ENCODE measurements around the gene GAL. TPM values are rescaled to one million over a fixed set of nuclear protein-coding genes. Genes with fewer than 3 reads are reported as not detected.

Gene GAL
- total and polyA plus RNA-seq, 4 donors = 0.61 to 1.8 TPM; not detected in 2

- Histone ChIP-seq H3K4me1 (ENCODE audit: control insufficient read depth in 5 of 5, insufficient read depth in 5 of 5, low read length in 5 of 5) (peaks cover 0 to 22% (median 0%) of the 10 kb centered on the region in 5 donors), H3K4me3 (no peak overlapping the region), H3K9me3 (ENCODE audit: control insufficient read depth in 4 of 4, insufficient read depth in 3 of 4, low read length in 3 of 4) (no peaks in the 10 kb centered on the region), H3K9ac (ENCODE audit: insufficient read depth in 1 of 2, low read length in 2 of 2) (no peak overlapping the region), H3K27ac (ENCODE audit: low read depth in 1 of 2, low read length in 1 of 2) (no peak overlapping the region), H3K27me3 (ENCODE audit: control insufficient read depth in 3 of 3, insufficient read depth in 3 of 3, low read length in 2 of 3) (peaks cover 0 to 42% (median 28%) of the 10 kb centered on the region in 3 donors), H3K36me3 (ENCODE audit: control insufficient read depth in 4 of 4, insufficient read depth in 4 of 4, low read length in 4 of 4) (no peaks in the 10 kb centered on the region)
- 80 to 82% methylated on average over 7 of the region's 7 CpGs for WGBS, 2 donors
- ATAC-seq (ENCODE audit: insufficient read depth, low FRiP score) (no peak), DNase-seq (no peak)
- no peak for TF ChIP-seq CTCF (IDR thresholded peaks at IDR 0.05; ENCODE audit: control extremely low read depth, extremely low read depth)
Observed at GRCh38 chr11:68683121-68683520, 1.2 kb upstream of the GAL start.

- DNase-seq (no peak), ATAC-seq (ENCODE audit: insufficient read depth, low FRiP score) (no peak)
- H3K9me3 ChIP-seq (ENCODE audit: control insufficient read depth in 4 of 4, insufficient read depth in 3 of 4, low read length in 3 of 4) = no peaks in the 10 kb centered on the region
- H3K4me3 ChIP-seq = no peak overlapping the region
- no peak overlapping the region for H3K9ac ChIP-seq (ENCODE audit: insufficient read depth in 1 of 2, low read length in 2 of 2)
- H3K36me3 ChIP-seq (ENCODE audit: control insufficient read depth in 4 of 4, insufficient read depth in 4 of 4, low read length in 4 of 4) = no peaks in the 10 kb centered on the region
- H3K4me1 ChIP-seq (ENCODE audit: control insufficient read depth in 5 of 5, insufficient read depth in 5 of 5, low read length in 5 of 5) = peaks cover 0 to 22% (median 0%) of the 10 kb centered on the region in 5 donors
- no peak overlapping the region for H3K27ac ChIP-seq (ENCODE audit: low read depth in 1 of 2, low read length in 1 of 2)
- 37 to 49% methylated on average over 36 to 37 of the region's 37 CpGs for WGBS, 2 donors
- no peak for TF ChIP-seq CTCF (IDR thresholded peaks at IDR 0.05; ENCODE audit: control extremely low read depth, extremely low read depth)
- H3K27me3 ChIP-seq (ENCODE audit: control insufficient read depth in 3 of 3, insufficient read depth in 3 of 3, low read length in 2 of 3) = peaks cover 0 to 45% (median 28%) of the 10 kb centered on the region in 3 donors
Observed at GRCh38 chr11:68683536-68684384, 584 bp upstream of the GAL start.

- H3K9me3 ChIP-seq (ENCODE audit: control insufficient read depth in 4 of 4, insufficient read depth in 3 of 4, low read length in 3 of 4) = no peaks in the 10 kb centered on the region
- no peaks in the 10 kb centered on the region for H3K36me3 ChIP-seq (ENCODE audit: control insufficient read depth in 4 of 4, insufficient read depth in 4 of 4, low read length in 4 of 4)
- WGBS, 2 donors = 93 to 95% methylated on average over 18 of the region's 18 CpGs
- H3K9ac ChIP-seq (ENCODE audit: insufficient read depth in 1 of 2, low read length in 2 of 2) = no peak overlapping the region
- ATAC-seq (ENCODE audit: insufficient read depth, low FRiP score) (no peak), DNase-seq (no peak)
- no peak for TF ChIP-seq CTCF (IDR thresholded peaks at IDR 0.05; ENCODE audit: control extremely low read depth, extremely low read depth)
- H3K4me3 ChIP-seq = no peak overlapping the region
- H3K27me3 ChIP-seq (ENCODE audit: control insufficient read depth in 3 of 3, insufficient read depth in 3 of 3, low read length in 2 of 3) = peaks cover 0 to 65% (median 28%) of the 10 kb centered on the region in 3 donors
- peaks cover 0 to 22% (median 0%) of the 10 kb centered on the region in 5 donors for H3K4me1 ChIP-seq (ENCODE audit: control insufficient read depth in 5 of 5, insufficient read depth in 5 of 5, low read length in 5 of 5)
- no peak overlapping the region for H3K27ac ChIP-seq (ENCODE audit: low read depth in 1 of 2, low read length in 1 of 2)
Observed at GRCh38 chr11:68685656-68686380, 1.5 kb downstream of the GAL start.

All from lung (tissue), 12 donors.